GM12873 (cell line): ENCODE measurements around the gene PTPRN.

Experiments
- CTCF ChIP-seq: IDR thresholded peaks from 2 replicates; pipeline ENCODE4 v1.5.1; 2012; ENCODE audit warnings: low read depth, mild to moderate bottlenecking, moderate library complexity, low read length, control low read depth; ENCODE audit not compliant: insufficient read depth; ENCODE audit errors: missing control alignments

PTPRN gene

GRCh38 chr2:219325657-219326315, 16.6 kb upstream of the PTPRN start:
- TF ChIP-seq CTCF: no peak

GRCh38 chr2:219325136-219325535, 15.9 kb upstream of the PTPRN start:
- TF ChIP-seq CTCF: no peak

GRCh38 chr2:219323434-219323833, 14.2 kb upstream of the PTPRN start:
- TF ChIP-seq CTCF: no peak

- TF ChIP-seq CTCF: no peak
Measured at GRCh38 chr2:219314804-219315468, 5.7 kb upstream of the PTPRN start.

DNA sequence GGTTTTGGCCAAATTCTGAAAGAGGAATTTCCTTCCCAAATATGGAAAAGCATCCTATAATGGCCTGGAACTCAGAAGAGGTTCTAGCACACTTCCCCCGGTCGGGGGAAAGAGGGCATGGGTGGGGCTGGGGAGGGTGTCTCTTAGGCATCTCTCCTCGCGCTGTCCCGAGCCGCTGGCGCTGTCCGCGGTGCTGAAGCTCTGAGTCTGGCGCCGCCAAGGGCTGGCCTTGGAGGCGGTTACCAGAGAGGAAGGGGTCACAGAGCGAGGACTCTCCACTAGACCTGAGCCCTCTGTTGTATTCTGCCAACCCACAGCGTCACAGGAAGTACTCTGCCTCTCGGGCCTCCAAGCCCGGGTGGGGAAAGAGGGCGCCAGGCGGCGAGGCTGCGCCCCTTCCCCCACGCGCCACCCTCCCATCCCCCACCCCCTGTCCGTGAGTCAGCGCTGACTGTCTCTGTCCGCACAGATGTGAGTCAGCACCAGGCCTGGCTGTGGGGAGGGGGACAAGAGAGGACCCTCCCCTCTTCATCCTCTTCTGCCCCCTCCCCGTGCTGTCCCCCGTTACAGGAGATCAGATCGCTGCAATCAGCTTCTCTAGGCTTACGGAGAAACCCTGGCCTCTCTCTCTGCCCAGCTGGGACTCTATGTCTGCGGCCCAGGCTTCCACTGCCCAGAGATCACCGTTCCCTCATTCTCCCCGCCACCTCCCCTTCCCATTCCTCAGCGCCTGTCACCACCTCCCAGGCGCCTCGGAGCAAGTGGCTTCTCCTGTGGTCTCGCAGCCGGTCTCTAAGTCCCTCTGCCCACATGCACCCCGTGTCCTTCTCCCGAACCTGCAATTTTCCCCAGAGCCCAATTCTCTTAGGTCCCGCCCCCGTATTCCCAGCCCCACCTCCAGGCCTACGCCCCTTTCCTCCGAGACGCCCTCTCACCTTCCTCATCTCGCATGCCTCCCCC, 779 bp downstream of the PTPRN start:
- TF ChIP-seq CTCF: no peak

GRCh38 chr2:219306047-219306446, 3.2 kb downstream of the PTPRN start:
- TF ChIP-seq CTCF: no peak

DNA sequence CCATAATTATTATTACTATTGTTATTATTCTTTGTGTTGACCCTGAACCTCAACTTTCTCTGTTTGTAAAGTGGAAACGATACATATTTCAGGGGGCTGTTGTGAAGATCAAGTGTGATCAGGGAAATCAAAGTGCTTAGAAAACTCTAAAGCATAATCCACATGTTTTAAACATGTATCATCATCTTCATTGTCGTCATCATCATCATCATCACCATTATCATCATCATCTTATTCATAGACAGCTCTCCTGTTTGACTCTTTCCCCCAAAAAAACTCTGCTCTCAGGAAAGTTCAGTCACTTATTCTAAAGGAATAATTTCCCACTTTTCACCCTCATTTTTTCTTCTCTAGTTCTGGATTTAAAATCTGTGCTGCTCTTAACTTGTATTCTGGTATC, 5.0 kb downstream of the PTPRN start:
- TF ChIP-seq CTCF: no peak
